ENCODE data around the gene NPSR1. TPM values are rescaled to one million over a fixed set of nuclear protein-coding genes. Genes with fewer than 3 reads are reported as not detected.

Gene NPSR1, protein sequence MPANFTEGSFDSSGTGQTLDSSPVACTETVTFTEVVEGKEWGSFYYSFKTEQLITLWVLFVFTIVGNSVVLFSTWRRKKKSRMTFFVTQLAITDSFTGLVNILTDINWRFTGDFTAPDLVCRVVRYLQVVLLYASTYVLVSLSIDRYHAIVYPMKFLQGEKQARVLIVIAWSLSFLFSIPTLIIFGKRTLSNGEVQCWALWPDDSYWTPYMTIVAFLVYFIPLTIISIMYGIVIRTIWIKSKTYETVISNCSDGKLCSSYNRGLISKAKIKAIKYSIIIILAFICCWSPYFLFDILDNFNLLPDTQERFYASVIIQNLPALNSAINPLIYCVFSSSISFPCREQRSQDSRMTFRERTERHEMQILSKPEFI
- total RNA-seq, result not detected in 2 replicates

DNA sequence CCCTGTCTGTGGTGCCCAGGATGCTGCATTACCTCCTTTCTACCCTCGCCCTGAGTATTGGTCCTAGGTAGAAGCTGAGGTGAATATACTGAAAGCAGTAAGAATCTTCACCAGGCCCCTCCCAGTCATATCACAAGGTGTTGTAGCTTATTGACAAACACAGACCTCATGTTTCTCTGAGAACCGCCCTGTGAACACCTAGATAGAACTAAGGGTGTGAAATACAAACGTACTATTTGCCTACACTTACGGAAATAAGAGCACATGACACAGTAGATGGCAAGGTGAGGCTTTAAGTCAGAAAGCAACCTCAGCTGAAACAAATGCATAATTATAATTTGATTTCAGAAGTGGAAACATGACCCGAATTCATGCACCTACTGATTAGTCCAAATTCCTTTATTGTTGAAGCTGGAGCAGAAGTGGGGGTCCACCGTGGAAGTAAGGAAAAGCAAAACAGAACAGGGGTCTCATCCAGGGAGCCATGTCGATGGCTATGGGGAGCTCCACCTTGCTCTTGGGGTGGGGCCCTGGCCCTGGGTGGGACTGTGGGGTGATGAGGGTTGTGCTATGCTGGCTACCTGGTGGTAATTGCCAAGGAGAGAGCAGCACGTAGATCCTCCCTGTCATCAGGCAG is at the start of gene NPSR1:
NPSR1 (plus strand) TSS at position 587 of the 637 bp plus-strand sequence. CDS start 195 bp downstream, outside the sequence.

All from endothelial cell of coronary artery (primary cell).